Sigmoid colon (tissue), 7 donors: ENCODE results near the gene RFX4. TPM values are rescaled to one million over a fixed set of nuclear protein-coding genes. Genes with fewer than 3 reads are reported as not detected.
"Not testable (repeated sequence)": the region's sequence is repeated elsewhere in the genome, so short reads cannot be mapped to it uniquely, and the experiment has no call there.

ENCODE experiments used
- DNase-seq: peaks from one replicate; pipeline ENCODE4 v3.0.0-alpha.2; 2019
- H3K27ac ChIP-seq, 4 donors: fragments of 200-600 bp; sonication (generic); one replicate each; pipeline ENCODE4 v1.5.1; 2016 to 2019; ENCODE audit warnings: mild to moderate bottlenecking in 1 of 4
- H3K27me3 ChIP-seq, 3 donors: fragments of 200-600 bp; sonication (generic); one replicate each; pipeline ENCODE4 v1.5.1; 2019; ENCODE audit warnings: mild to moderate bottlenecking in 1 of 3
- H3K36me3 ChIP-seq, 4 donors: fragments of 200-600 bp; sonication (generic); one replicate each; pipeline ENCODE4 v1.5.1; 2016 to 2019
- H3K4me1 ChIP-seq, 4 donors: fragments of 200-600 bp; sonication (generic); one replicate each; pipeline ENCODE4 v1.5.1; 2017 to 2019
- H3K4me3 ChIP-seq, 4 donors: fragments of 200-600 bp; sonication (generic); one replicate each; pipeline ENCODE4 v1.5.1; 2017 to 2019; ENCODE audit warnings: mild to moderate bottlenecking in 2 of 4, moderate library complexity in 1 of 4
- H3K9me3 ChIP-seq, 4 donors: fragments of 200-600 bp in 3 of 4; sonication (generic) in 3 of 4; one replicate each; pipeline versions ENCODE4 v1.5.1 to v1.6.1; 2013 to 2019
- CTCF ChIP-seq, 4 experiments: fragments of 450-650 bp in 3 of 4; fragments of 200-600 bp in 1 of 4; IDR thresholded peaks; one replicate each; pipeline ENCODE4 v1.5.1; 2016 to 2019; ENCODE audit warnings: antibody characterized with exemption in 4 of 4, mild to moderate bottlenecking in 3 of 4, moderate library complexity in 2 of 4
- EP300 ChIP-seq, 4 donors: sonication (generic); formaldehyde crosslinking; IDR thresholded peaks; one replicate each; pipeline ENCODE4 v1.6.1; 2017; ENCODE audit warnings: antibody characterized with exemption in 4 of 4
- POLR2A ChIP-seq, 2 donors: fragments of 450-650 bp; IDR thresholded peaks; one replicate each; pipeline ENCODE4 v1.6.1; 2016; ENCODE audit warnings: antibody characterized with exemption in 2 of 2, mild to moderate bottlenecking in 2 of 2, moderate library complexity in 2 of 2
- POLR2AphosphoS5 ChIP-seq, 4 donors: sonication (generic); formaldehyde crosslinking; IDR thresholded peaks; one replicate each; pipeline ENCODE4 v1.6.1; 2017; ENCODE audit warnings: antibody characterized with exemption in 4 of 4
- WGBS, 2 donors: extraction: QIAGEN DNeasy Blood & Tissue Kit; methylation state at CpG; one replicate each; pipeline ENCODE4 v1.1.7; 2013; 5-methylcytosine and 5-hydroxymethylcytosine counted together
- intact Hi-C: fragments of 100-400 bp; cut with DNase I; formaldehyde crosslinking; loops from one replicate; pipeline ENCODE4 v1.15.1; 2023
- polyA plus RNA-seq, 3 donors: library from polyadenylated mRNA; stranded (reverse); fragments of 200-250 nt; gene quantifications; one replicate each; pipeline ENCODE4 v1.2.3, GENCODE V29; 2013
- total RNA-seq, 4 donors: library from RNA; depleted of rRNA; stranded (reverse); fragments of >200 nt; gene quantifications; one replicate each; pipeline ENCODE4 v1.1.0, GENCODE V29; 2016
- donor health status: healthy with polysubstance abuse.
- donor health status: Bipolar disorder and iron deficiency.
- donor health status: healthy.

The RFX4 gene
- total and polyA plus RNA-seq, 7 donors, result 0.01 TPM; not detected in 6

- DNase-seq, result no peak
- H3K4me3 ChIP-seq, result no peak overlapping the region
- no peaks in the 10 kb centered on the region for H3K4me1 ChIP-seq
- 58 to 87% methylated on average over 3 of the region's 3 CpGs for WGBS, 2 donors
- no peak overlapping the region for H3K27ac ChIP-seq
- TF ChIP-seq EP300 (IDR thresholded peaks at IDR 0.05) (no peak), POLR2AphosphoS5 (IDR thresholded peaks at IDR 0.05) (no peak), POLR2A (IDR thresholded peaks at IDR 0.05) (no peak)
- no peaks in the 10 kb centered on the region for H3K9me3 ChIP-seq
- H3K36me3 ChIP-seq, result no peaks in the 10 kb centered on the region
- no peaks in the 10 kb centered on the region for H3K27me3 ChIP-seq
- intact Hi-C loops, result no loop called here
These were observed 140.6 kb downstream of the RFX4 start for GRCh38 chr12:106723416-106723815.

- intact Hi-C loops, result no loop called here
- H3K4me1 ChIP-seq, result no peaks in the 10 kb centered on the region
- TF ChIP-seq POLR2AphosphoS5 (IDR thresholded peaks at IDR 0.05), result no peak
- no peak for TF ChIP-seq CTCF (IDR thresholded peaks at IDR 0.05)
- H3K27me3 ChIP-seq, result no peaks in the 10 kb centered on the region
- no peak for DNase-seq
- 93 to 95% methylated on average over 1 of the region's 1 CpG for WGBS, 2 donors
- H3K27ac ChIP-seq, result no peak overlapping the region
- H3K4me3 ChIP-seq, result no peak overlapping the region
- H3K36me3 ChIP-seq, result no peaks in the 10 kb centered on the region
- H3K9me3 ChIP-seq, result no peaks in the 10 kb centered on the region
These were observed 141.3 kb downstream of the RFX4 start for GRCh38 chr12:106724116-106724515.

- no peaks in the 10 kb centered on the region for H3K4me1 ChIP-seq
- H3K27ac ChIP-seq, result no peak overlapping the region
- 85 to 87% methylated on average over 6 of the region's 6 CpGs for WGBS, 2 donors
- H3K36me3 ChIP-seq, result no peaks in the 10 kb centered on the region
- H3K4me3 ChIP-seq, result no peak overlapping the region
- TF ChIP-seq POLR2AphosphoS5 (IDR thresholded peaks at IDR 0.05) (no peak), EP300 (IDR thresholded peaks at IDR 0.05) (no peak), CTCF (IDR thresholded peaks at IDR 0.05) (no peak), POLR2A (IDR thresholded peaks at IDR 0.05) (no peak)
- H3K9me3 ChIP-seq, result no peaks in the 10 kb centered on the region
- intact Hi-C loops, result no loop called here
- no peak for DNase-seq
- H3K27me3 ChIP-seq, result no peaks in the 10 kb centered on the region
These were observed 142.1 kb downstream of the RFX4 start for GRCh38 chr12:106724934-106725333.

- H3K4me3 ChIP-seq, DNase-seq, H3K4me1 ChIP-seq, H3K27ac ChIP-seq, H3K36me3 ChIP-seq, H3K9me3 ChIP-seq, intact Hi-C loops, H3K27me3 ChIP-seq: not testable (repeated sequence)
- WGBS, 2 donors, result 87 to 93% methylated on average over 5 of the region's 5 CpGs
These were observed 143.9 kb downstream of the RFX4 start for GRCh38 chr12:106726603-106727202.

GRCh38 chr12:106729611-106730010 lies 146.8 kb downstream of the RFX4 start:
- H3K36me3 ChIP-seq, result no peaks in the 10 kb centered on the region
- WGBS, 2 donors, result 97 to 98% methylated on average over 1 of the region's 1 CpG
- no peaks in the 10 kb centered on the region for H3K4me1 ChIP-seq
- DNase-seq, result no peak
- no peak overlapping the region for H3K27ac ChIP-seq
- intact Hi-C loops, result no loop called here
- no peaks in the 10 kb centered on the region for H3K27me3 ChIP-seq
- H3K4me3 ChIP-seq, result no peak overlapping the region
- TF ChIP-seq POLR2AphosphoS5 (IDR thresholded peaks at IDR 0.05) (no peak), CTCF (IDR thresholded peaks at IDR 0.05) (no peak), POLR2A (IDR thresholded peaks at IDR 0.05) (no peak), EP300 (IDR thresholded peaks at IDR 0.05) (no peak)
- H3K9me3 ChIP-seq, result no peaks in the 10 kb centered on the region

- WGBS, 2 donors, result 95 to 97% methylated on average over 5 of the region's 5 CpGs
- intact Hi-C loops, result no loop called here
- H3K27me3 ChIP-seq, result no peaks in the 10 kb centered on the region
- H3K9me3 ChIP-seq, result no peaks in the 10 kb centered on the region
- no peaks in the 10 kb centered on the region for H3K36me3 ChIP-seq
- H3K27ac ChIP-seq, result no peak overlapping the region
- H3K4me1 ChIP-seq, result no peaks in the 10 kb centered on the region
- H3K4me3 ChIP-seq, result no peak overlapping the region
- no peak for DNase-seq
- no peak for TF ChIP-seq CTCF (IDR thresholded peaks at IDR 0.05)
- no peak for TF ChIP-seq POLR2AphosphoS5 (IDR thresholded peaks at IDR 0.05)
- no peak for TF ChIP-seq POLR2A (IDR thresholded peaks at IDR 0.05)
- no peak for TF ChIP-seq EP300 (IDR thresholded peaks at IDR 0.05)
These were observed 150.1 kb downstream of the RFX4 start for GRCh38 chr12:106732890-106733289.
